ENCODE results near the gene ARX.

The ARX gene

GRCh38 chrX:24996096-24996709, 19.6 kb downstream of the ARX start:
- no peak for DNase-seq

- DNase-seq = no peak
These were observed 21.9 kb downstream of the ARX start for GRCh38 chrX:24993879-24994278.

- DNase-seq = no peak
These were observed 25.2 kb downstream of the ARX start for GRCh38 chrX:24990535-24990934.

GRCh38 chrX:24988314-24988713, 27.5 kb downstream of the ARX start:
- no peak for DNase-seq

- no peak for DNase-seq
These were observed 28.0 kb downstream of the ARX start for GRCh38 chrX:24987731-24988130.

GRCh38 chrX:24985120-24985519, 30.6 kb downstream of the ARX start:
- no peak for DNase-seq

GRCh38 chrX:24983931-24984330, 31.8 kb downstream of the ARX start:
- DNase-seq = no peak

- DNase-seq = no peak
These were observed 33.3 kb downstream of the ARX start for GRCh38 chrX:24982306-24982965.

GRCh38 chrX:24981030-24981429, 34.7 kb downstream of the ARX start:
- no peak for DNase-seq

GRCh38 chrX:24979081-24979480, 36.7 kb downstream of the ARX start:
- no peak for DNase-seq

GRCh38 chrX:24969812-24970211, 46.0 kb downstream of the ARX start:
- DNase-seq = no peak

GRCh38 chrX:24965372-24965771, 50.4 kb downstream of the ARX start:
- DNase-seq = no peak

GRCh38 chrX:24963823-24964222, 51.9 kb downstream of the ARX start:
- DNase-seq = no peak

GRCh38 chrX:24961809-24962208, 54.0 kb downstream of the ARX start:
- no peak for DNase-seq

- no peak for DNase-seq
These were observed 58.9 kb downstream of the ARX start for GRCh38 chrX:24956828-24957227.

GRCh38 chrX:24955372-24955930, 60.3 kb downstream of the ARX start:
- no peak for DNase-seq

GRCh38 chrX:24954732-24955131, 61.0 kb downstream of the ARX start:
- DNase-seq = no peak

Data from activated CD4-positive, alpha-beta T cell treated with anti-CD3 and anti-CD28 coated beads, Interleukin-10, Interleukin-2, amounts not matched to agents 100 ng/mL and 50 ng/mL, durations not matched to agents 16 hours and 8 hours (primary cell).